ENCODE results near the gene TIMM10B. TPM values are rescaled to one million over a fixed set of nuclear protein-coding genes. Genes with fewer than 3 reads are reported as not detected.

TIMM10B gene
- total and polyA plus RNA-seq, 9 of the 15 experiments (the other 6 are each of a cell fraction or from before 2014, with no cell fraction given), result 43.2 to 163 (median 57.0) TPM

GRCh38 chr11:6483015-6483414 lies 1.7 kb downstream of the TIMM10B start:
- 95% methylated on average over 6 of the region's 6 CpGs for WGBS (ENCODE audit: insufficient coverage, low coverage, missing lambda C conversion rate)
- ChIA-PET POLR2A (interaction anchor here (0.6 to 1.7 kb wide), 3 partner anchors 13 to 1977 kb away, joined by 3 read pairs; no protein-coding TSS in a partner anchor), CTCF (ENCODE audit: low intra/inter-chr PET ratio) (no interaction called here)
- Histone ChIP-seq H2AFZ (ENCODE audit: low read depth, low read length) (no peak overlapping the region), H3K79me2 (ENCODE audit: control insufficient read depth, insufficient read depth, low read length) (peaks cover 53% of the 10 kb centered on the region), H3K4me3 (no peak overlapping the region; the same call in 1 of the 2 replicates), H3K27ac (ENCODE audit: extremely low read depth, low read depth, low read length) (peak overlapping the region; percentile 93; the same call in 2 of the 3 replicates), H3K4me1 (replicated peaks in 1 of 2; ENCODE audit: control insufficient read depth in 2 of 2, insufficient read depth in 2 of 2, low read length in 2 of 2) (peaks cover 14 to 17% of the 10 kb centered on the region in 2 experiments; a peak in 4 of 5 replicates), H3K9me1 (ENCODE audit: control insufficient read depth, insufficient read depth, low read length) (no peaks in the 10 kb centered on the region), H3K27me3 (ENCODE audit: control insufficient read depth in 2 of 2, insufficient read depth in 2 of 2, low read length in 2 of 2) (no peaks in the 10 kb centered on the region), H3K9ac (ENCODE audit: insufficient read depth in 1 of 2, low read depth in 2 of 2, low read length in 2 of 2) (peak overlapping the region in 1 of 2 experiments; percentile 95; a peak in 2 of 4 replicates), H4K20me1 (replicated peaks; ENCODE audit: control insufficient read depth, insufficient read depth, low read length) (no peaks in the 10 kb centered on the region; the same call in 1 of the 2 replicates), H3K36me3 (ENCODE audit: control insufficient read depth, insufficient read depth, low read length) (peaks cover 82% of the 10 kb centered on the region), H3K4me2 (ENCODE audit: insufficient read depth, low read length) (peak overlapping the region; percentile 97; the same call in 1 of the 2 replicates), H3K9me3 (replicated peaks; ENCODE audit: control insufficient read depth, insufficient read depth, low read depth, low read length) (no peaks in the 10 kb centered on the region)
- peak; percentile 56 for TF ChIP-seq RBFOX2 (IDR thresholded peaks at IDR 0.05; ENCODE audit: low read depth, low read length)
- no peak for TF ChIP-seq IRF2 (CRISPR knock-in tag; IDR thresholded peaks at IDR 0.05)
- TF ChIP-seq POLR2G (IDR thresholded peaks at IDR 0.05; ENCODE audit: low read depth, low read length), result 0 out of 2 replicates have a peak, but pooled peaks have one; percentile 17
- TF ChIP-seq, protein P1, sequence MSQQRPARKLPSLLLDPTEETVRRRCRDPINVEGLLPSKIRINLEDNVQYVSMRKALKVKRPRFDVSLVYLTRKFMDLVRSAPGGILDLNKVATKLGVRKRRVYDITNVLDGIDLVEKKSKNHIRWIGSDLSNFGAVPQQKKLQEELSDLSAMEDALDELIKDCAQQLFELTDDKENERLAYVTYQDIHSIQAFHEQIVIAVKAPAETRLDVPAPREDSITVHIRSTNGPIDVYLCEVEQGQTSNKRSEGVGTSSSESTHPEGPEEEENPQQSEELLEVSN (IDR thresholded peaks at IDR 0.05; ENCODE audit: borderline replicate concordance in 1 of 2, extremely low read depth in 1 of 2, insufficient read depth in 1 of 2, insufficient read length in 1 of 2, low read depth in 1 of 2, low read length in 1 of 2, poor library complexity in 1 of 2, severe bottlenecking in 1 of 2), result no peak
- ATAC-seq, result no peak
- no TSS peak for BruUV-seq (replicated peaks)
- intact Hi-C loops (cut with micrococcal nuclease), result no loop called here
- in situ Hi-C loops (cut with MboI), result no loop called here
- FAIRE-seq, result no peak
- no peak for DNase-seq (ENCODE audit: extremely low read depth in 1 of 4, low spot score in 3 of 4)
